HG03571 (cell line): Measurements from ENCODE around the gene PTPRN2.

ENCODE experiments used
- ATAC-seq: cut with Tn5 transposase; IDR thresholded peaks from one replicate; pipeline ENCODE4 v1.9.1; 2021; ENCODE audit not compliant: unreplicated experiment

Gene PTPRN2

DNA sequence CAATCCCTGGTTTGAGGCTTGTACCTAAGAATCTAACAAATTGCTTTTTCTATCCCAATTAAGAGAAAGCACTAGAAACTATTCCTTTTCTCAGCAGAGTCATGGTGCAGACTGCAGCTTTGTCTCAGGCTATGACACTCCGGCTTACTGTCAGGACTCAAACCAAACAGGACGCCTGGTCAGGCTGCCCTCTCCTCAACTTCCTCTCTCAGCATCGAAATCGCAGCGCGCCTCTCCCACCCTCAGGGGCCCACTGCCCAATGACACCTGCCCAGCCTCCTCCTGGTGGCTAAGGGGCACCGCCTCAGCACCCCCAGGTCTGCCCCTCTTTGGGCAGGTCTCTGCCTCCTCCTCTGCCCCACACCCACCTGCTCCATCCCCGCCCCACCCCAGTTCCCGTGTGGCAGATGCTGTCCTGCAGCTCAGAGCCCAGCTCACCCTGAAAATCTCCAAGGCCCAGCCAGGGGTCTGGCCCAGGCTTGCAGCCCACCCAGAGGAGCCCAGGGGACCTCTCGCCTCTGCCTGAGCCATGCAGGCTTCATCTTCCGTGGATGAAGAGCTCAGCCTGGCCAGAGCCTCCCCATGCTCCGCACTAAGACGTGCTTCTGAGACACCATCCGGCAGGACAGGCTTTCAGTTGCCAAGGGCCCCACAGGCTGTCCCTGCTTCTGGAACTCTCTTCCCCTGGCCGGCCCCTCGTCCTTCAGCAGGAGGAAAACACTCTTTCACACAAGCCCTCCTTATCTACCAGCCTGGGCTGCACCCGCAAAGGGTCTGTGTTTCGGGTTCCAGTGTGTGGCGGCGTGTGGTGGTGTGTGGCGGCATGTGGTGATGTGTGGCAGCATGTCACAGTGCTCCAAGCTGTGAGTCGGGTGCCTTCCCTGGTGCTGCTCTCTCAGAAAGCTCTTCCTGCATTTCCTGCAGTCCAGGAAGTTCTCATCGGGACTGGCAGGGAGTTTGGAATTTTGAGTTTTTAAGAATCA, 16.4 kb upstream of the PTPRN2 start:
- ATAC-seq: no peak

DNA sequence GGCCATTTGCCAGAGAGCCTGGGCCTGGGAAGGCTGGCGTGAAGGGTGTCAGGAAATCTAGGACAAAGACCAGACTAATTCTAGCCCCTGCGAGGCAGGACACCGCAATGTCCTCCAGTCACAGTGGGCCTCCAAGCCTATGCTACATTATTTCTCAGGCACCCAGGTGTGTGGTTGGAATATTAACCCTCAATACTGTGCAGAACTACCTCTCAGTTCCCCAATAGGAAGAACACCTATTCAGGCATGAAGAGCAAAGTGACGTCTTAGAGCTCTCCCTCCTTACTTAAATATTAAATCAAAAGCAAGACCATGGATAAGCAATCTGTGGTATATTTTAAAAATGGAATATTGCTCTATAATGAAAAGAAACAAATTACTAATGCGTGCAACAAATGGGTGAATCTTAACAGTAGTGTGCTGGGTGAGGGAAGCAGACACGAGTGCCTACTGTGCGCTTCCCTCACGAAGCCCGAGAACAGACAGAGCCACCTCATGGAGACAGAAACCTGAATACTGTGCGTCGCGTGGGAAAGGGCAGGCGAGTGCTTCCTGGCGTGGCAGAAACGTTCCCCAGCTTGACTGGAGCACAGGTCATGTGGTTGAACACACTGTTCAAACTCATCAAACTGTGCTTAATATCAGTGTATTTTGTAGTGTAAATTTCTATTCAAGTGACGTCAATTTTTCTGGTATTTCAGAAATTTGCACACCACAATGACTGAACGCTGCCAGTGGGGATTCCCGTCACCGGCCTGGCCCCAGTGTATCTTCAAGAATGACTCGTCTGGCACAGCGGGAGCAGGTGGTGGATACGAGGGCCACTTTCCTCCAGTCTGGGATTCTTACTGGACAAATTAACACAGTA, 15.5 kb upstream of the PTPRN2 start:
- no peak for ATAC-seq

DNA sequence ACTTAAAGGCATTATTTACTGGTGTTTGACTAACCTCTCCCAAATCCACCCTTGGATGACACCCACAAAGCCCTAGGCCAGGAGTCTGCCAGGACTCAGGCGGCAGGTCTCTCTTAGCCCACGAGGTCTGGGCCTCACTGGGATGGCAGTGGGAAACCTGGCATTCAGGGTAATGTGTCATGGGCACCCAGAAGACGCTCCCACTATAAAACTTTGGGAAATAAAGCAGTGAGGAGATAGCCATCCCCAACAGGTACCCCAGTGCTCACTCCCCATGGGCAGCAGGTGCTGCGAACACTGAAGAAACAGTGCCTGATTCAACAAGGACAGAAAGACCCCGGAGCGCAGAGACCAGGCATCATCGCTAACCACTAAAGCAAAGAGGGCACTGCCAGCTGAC, 14.4 kb upstream of the PTPRN2 start:
- ATAC-seq: no peak

DNA sequence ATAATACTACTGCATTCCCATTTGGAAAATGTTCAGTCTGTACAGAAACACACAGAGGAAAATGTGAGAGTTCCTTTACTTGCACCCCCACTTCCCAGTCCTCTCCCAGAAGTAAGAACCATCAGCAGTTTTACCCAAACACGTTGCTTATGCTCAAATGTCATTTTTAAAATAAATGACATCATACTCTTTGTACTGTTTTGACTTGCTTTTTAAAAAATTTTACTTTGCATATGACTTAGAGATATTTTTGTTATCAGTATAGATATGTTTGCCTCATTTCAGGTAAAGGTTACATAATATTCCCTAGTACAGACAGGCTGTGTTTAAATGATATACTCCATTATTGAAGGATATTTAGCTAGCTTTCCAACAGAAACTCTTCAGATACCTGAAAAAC, 13.5 kb upstream of the PTPRN2 start:
- ATAC-seq: no peak

DNA sequence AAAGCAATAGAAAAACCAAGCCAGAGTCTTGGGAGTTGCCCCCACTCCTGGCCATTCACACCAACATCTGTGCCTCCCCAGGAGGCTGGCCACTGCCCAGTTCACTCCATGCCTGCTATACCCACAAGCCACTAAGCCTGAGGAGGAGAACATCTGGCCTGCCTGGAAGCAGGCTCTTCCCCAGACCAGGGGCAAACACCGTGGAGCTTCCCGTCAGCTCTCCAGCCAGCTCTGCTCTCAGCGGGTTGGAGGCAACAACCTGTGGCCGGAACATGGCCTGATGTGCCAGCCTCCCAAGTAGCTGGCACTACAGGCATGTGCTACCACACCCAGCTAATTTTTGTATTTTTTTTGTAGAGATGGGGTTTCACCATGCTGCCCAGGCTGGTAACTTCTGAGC, 9.1 kb upstream of the PTPRN2 start:
- ATAC-seq: no peak

DNA sequence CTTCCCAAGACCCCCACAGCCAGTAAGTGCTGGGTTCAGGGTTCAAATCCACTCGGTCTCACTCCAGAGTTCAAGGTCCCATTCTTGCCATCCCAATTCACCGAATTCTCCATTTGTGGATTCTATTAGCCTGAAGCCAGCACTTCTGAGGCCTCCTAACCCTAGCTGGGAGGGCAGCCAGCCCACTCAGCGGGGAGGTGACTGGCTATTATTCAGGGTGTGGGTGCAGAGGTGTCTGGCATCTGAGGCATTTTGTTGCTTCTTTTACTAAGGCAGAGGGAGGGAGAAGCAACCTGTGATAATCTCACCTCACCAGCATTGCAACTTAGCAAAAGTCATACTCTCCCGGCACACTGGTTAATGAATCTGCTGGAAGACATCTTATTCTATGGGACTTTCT, 8.7 kb upstream of the PTPRN2 start:
- no peak for ATAC-seq

DNA sequence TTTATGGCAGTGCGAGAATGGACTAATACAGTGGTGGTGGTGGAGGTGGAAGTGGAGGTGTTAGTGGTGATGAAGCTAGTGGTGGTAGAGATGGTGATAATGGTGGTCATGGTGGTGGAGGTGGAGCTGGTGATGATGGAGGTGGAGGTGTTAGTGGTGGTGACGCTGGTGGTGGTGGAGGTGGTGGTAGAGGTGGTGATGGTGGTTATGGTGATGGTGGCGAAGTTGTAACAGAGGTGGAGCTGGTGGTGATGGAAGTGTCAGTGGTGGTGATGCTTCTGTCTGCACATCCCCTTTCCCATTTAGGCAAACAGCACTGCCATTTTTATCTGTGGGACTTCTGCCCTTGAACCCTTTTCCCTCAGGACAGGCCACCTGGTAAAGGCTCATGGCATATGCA, 7.4 kb upstream of the PTPRN2 start:
- ATAC-seq: no peak

DNA sequence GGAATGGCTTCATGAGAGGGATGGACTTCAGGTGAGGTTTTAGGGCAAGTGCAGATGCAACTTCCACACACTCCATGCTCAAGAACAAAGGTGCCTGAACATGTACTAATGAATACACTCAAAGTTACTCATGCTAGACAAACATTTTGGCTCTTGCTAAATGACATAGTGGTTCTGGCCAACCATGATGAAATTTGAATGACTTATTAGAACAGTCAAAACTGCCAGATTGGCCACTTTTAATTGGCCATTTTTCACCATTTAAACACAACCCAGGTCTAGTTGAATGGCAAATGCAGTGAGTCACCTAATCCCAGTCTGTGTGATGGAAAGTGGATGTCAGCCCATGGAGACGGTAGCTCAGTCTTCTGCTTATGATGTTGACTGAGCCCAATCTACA, 4.9 kb upstream of the PTPRN2 start:
- ATAC-seq: no peak

DNA sequence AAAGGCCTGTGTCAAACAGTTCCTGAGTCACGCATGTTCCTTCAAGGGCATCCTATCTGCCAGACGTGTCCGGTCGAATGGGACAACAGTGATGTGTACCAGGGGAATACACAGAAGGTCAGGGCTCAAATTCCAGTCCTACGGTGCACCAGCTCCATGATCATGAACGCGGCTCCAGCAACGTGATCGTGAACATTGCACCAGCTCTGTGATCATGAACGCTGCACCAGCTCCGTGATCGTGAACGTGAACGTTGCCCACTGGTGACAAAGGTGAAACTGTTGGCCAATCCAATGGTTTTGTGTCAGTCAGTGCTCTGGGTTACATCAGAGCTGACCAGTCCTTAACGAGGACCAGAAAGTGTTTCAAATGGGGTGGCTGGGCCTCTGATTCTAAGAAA, 4.3 kb upstream of the PTPRN2 start:
- no peak for ATAC-seq

DNA sequence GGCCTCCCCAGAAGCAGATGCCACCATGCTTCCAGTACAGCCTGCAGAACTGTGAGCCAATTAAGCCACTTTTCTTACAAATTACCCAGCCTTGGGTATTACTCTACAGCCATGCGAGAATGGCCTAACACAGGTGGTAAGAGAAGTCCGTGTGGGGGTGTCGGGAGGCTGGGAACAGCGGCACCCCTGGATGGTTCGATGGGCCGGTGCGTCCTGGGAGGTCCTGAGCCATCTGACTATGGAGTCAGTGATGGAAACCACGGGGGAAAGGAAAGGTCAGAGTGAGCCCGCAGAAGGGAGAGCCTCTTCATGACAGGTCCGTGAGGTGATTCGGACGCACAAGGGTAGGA, 2.5 kb upstream of the PTPRN2 start:
- no peak for ATAC-seq

DNA sequence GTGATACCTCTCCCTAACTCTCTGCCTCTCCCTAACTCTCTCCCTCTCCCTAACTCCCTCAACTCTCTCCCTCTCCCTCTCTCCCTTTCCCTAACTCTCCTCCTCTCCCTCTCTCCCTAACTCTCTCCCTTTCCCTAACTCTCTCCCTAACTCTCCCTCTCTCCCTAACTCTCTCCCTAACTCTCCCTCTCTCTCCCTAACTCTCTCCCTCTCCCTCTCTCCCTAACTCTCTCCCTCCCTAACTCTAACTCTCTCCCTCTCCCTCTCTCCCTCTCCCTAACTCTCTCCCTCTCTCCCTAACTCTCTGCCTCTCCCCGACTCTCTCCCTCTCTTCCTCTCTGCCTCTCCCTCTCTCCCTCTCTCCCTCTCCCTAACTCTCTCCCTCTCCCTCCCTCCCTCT, 2.0 kb upstream of the PTPRN2 start:
- ATAC-seq: no peak

DNA sequence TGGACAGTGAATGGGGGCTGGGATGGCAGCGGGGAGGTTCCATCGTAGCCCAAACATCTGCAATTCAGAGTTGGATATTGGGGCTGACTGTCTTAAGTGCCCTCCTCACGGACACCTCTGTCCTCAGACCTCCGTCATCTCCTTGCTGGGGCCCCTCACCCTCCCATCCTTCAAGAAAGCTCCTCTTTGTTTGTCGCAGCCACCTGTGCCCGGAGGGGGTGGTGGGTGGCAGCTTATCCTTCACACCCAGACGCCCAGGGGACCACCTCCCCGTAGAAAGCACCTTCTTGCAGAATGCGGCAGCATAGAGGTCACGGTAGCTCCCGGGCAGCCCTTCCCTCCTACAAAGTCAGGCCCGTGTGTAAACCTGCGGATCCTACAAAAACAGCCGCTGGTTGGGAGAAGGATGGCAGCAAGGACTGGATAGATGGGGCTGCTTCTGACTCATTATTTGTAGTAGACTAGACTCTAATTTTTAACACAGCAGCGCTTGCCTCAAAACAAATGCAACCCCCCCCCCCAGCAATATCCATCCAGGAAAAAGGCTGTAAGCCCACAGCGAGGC, 1.3 kb upstream of the PTPRN2 start:
- ATAC-seq: no peak

DNA sequence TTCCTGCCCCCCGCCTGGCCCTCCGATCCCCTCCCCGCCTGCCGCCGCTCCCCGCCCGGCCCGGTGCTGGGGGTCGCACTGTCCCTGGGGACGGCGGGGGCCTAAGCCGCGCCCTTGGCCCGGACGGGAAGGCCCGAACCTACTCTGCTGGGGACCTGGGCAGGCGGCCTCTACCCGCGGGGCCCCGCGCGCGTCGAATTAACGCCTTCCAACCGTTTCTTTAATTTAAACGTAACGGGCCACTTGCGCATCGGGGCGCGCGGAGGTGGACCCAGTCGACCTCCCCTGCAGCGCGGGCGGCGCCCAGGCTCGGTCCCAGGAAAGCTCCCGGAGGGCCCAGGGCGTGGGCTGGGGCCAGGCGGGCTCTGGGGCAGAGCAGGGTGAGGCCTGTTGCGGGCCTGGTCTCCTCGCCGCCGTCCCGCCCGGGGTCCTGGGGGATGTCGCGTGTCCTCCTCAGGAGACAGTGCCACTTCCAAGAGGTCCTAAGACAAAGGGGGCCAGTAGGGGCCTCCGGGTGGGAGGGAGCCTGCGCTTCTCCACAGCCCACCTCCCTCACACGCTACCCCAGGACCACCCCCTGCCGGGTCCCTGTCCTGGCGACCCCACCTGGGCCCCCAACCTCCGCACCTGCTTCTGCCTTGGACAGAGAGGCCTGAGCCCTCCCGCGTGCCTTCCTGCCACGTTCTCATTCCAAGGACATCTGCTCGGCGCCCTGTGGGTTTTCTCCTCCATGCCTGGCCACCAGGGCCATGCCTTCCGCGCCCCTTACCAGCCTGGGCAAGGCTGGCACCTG, 658 bp upstream of the PTPRN2 start:
- ATAC-seq: no peak

DNA sequence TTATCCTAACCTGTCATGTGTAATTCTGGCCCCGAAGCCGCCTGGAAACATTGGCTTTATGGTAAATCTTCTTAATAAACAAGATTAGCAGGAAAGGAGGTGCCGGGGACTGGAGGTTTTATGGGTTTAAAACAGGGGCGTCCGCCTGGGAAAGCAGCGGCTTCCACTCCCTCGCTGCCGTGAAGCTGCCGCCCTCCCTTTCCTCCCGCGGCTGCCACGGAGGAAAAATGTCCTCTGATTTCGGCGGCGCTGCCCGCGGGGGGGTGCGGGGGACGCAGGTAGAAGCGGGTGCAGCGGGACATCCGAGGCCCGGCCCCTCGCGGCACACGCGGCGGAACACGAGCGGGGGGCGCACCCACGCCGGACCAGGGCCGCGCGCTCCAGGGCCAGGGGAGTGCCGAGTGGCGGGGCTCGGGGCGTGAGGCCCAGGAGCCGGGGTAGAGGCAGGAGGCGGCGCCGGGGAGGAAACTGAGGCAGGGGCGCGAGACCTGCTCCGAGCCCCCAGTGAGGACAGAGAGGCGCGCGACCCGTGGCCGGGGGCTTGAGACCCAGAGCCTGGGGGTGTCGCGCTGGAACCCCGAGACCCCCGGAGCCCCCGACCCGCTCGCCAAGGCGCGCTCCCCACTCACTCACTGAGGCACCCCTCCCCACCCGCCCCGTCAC, 993 bp downstream of the PTPRN2 start:
- no peak for ATAC-seq

DNA sequence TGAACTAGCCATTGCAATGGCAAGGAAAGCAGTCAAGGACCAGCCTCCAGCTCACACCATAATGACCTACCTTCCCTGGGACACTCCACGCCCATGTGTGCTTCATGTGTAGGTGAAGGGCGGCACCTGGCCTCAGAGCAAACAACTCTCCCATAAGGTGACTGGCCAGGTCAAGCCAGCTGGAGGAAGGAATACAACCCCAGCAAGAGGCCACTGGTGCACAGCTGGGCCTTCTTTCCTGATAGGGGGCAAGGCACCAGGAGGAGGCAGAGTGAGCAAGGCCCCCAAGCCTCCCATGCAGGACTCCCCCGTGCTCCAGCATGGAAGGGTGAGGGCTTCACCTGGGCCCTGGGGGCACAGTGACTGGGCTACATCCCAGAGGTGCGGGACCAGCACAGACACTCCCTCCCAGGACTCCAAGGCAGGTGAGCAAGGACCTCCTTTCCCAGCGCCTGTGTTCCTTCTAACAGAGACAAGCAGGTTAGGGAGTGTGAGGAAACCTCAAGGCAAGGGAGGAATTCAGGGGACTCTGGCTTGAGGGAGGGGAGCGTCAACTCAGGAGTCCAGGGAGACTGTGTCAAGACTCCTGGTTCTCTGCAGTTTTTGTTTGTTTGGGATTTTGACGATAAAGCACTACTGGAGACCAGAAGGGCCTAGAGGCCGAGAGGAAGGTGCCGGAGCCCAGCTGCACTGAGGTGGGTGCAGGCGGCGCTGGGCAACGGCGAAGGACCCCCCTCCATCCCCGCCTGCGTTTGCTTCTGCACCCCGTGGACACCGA, 1.7 kb downstream of the PTPRN2 start:
- no peak for ATAC-seq

DNA sequence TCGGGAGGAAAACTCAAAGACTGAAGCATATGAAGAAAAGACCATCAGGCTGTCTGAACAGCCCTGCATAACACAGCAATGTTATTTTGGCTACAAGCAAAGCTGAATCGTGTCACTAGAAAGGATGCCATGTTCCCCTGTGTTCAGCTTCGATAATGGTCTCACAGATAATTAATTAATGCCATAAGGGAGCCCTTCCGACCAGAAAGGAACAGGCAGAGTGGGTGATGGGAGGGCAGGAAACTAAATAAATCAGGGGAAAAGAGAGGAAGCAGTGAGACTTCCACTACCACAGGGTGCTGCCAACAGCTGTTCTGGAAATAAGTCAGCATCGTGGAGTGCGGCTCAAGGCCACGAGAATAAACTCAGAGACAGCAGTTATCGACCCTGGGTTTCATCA, 3.2 kb downstream of the PTPRN2 start:
- ATAC-seq: no peak

DNA sequence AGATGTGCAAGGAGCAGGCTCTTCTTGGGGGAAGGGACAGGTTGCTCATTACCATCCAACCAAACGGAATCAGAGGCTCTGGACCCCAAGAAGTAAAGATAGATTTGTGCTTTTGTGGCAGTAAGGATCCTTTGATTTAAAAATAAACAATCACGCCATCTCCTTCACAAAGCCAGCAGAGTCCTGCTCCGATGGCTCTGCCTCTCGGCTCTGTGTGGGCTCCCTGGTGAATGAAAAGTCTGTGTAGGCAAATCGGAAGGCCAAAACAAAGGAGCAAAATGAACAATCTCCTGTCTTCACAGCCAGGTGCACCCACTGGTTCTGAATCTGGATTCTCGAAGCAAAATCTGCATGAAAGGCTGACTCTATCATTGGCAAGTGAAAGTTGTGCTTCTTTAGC, 3.8 kb downstream of the PTPRN2 start:
- ATAC-seq: no peak

DNA sequence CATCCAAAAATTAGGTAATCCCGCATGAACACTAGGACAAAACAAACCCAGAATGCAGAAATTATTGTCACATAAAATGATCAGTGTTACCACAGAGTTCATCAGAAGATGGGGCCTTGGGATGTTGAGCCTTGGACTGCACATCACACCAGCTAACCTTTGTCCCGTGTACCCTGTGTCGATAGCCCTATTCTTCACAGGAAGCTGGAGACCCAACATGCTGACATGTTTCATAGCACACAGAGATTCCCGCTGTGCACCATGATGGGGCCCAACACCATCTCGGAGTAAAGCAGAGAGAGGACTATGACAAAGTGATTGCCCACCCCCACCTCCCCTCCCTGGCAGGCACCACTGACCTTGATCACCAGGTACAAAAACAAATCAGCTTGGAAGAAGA, 4.5 kb downstream of the PTPRN2 start:
- no peak for ATAC-seq

DNA sequence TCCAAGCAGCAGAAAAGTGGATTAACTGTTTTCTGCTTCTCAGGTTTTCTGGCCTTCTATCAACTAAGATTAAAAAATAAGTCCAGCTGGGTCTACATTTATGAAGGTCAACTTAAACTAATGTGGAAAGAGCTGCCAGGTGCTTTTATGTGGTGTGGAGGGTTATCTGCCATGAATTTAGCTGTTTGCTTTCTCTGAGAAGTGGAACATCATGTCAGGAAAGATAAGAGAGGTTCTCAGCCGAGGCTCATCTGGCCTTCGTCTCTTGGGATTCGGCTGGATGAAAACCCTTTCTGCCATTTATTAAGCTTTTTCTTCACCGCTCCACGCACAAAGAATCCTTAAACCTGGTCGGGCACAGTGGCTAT, 5.5 kb downstream of the PTPRN2 start:
- ATAC-seq: no peak
